GM18951 (cell line): Measurements from ENCODE around the gene PTX4.

Source experiments
- POLR2A ChIP-seq: IDR thresholded peaks from 4 replicates; pipeline ENCODE4 v1.6.1; 2011; ENCODE audit warnings: mild to moderate bottlenecking; ENCODE audit not compliant: insufficient read length, insufficient read depth; ENCODE audit errors: extremely low read depth
- in situ Hi-C: fragments of 300-500 bp; cut with MboI; formaldehyde crosslinking; loops from one replicate; pipeline ENCODE4 v1.12.0; 2022; ENCODE audit warnings: low sequenced_read_pairs, mixed read lengths, inconsistent platforms; ENCODE audit not compliant: unreplicated experiment

The PTX4 gene

GRCh38 chr16:1458977-1459341, 29.8 kb downstream of the PTX4 start:
- no peak for TF ChIP-seq POLR2A
- in situ Hi-C loops = no loop called here

GRCh38 chr16:1458336-1458976, 30.3 kb downstream of the PTX4 start:
- in situ Hi-C loops = no loop called here

GRCh38 chr16:1457489-1458245, 31.1 kb downstream of the PTX4 start:
- in situ Hi-C loops = no loop called here

More at GRCh38 chr16:1458336-1458976, 30.3 kb downstream of the PTX4 start:
- no peak for TF ChIP-seq POLR2A

GRCh38 chr16:1456951-1457350, 31.8 kb downstream of the PTX4 start:
- no peak for TF ChIP-seq POLR2A
- in situ Hi-C loops = no loop called here

More at GRCh38 chr16:1457489-1458245, 31.1 kb downstream of the PTX4 start:
- TF ChIP-seq POLR2A = no peak

- in situ Hi-C loops = no loop called here
- TF ChIP-seq POLR2A = no peak
These were observed 33.3 kb downstream of the PTX4 start for GRCh38 chr16:1455190-1456171.

- in situ Hi-C loops = no loop called here
- TF ChIP-seq POLR2A = no peak
These were observed 34.2 kb downstream of the PTX4 start for GRCh38 chr16:1454561-1454960.

GRCh38 chr16:1453316-1453715, 35.4 kb downstream of the PTX4 start:
- no peak for TF ChIP-seq POLR2A
- in situ Hi-C loops = no loop called here

- TF ChIP-seq POLR2A = no peak
- in situ Hi-C loops = no loop called here
These were observed 36.2 kb downstream of the PTX4 start for GRCh38 chr16:1452530-1452929.

- no peak for TF ChIP-seq POLR2A
- in situ Hi-C loops = no loop called here
These were observed 36.9 kb downstream of the PTX4 start for GRCh38 chr16:1451702-1452392.

GRCh38 chr16:1450841-1451240, 37.9 kb downstream of the PTX4 start:
- TF ChIP-seq POLR2A = no peak

GRCh38 chr16:1450218-1450617, 38.5 kb downstream of the PTX4 start:
- in situ Hi-C loops = no loop called here
- no peak for TF ChIP-seq POLR2A

More at GRCh38 chr16:1450841-1451240, 37.9 kb downstream of the PTX4 start:
- in situ Hi-C loops = no loop called here

- in situ Hi-C loops = no loop called here
- no peak for TF ChIP-seq POLR2A
These were observed 39.4 kb downstream of the PTX4 start for GRCh38 chr16:1449201-1449788.
